Measurements from ENCODE around the gene ACTMAP.

The ACTMAP gene, protein sequence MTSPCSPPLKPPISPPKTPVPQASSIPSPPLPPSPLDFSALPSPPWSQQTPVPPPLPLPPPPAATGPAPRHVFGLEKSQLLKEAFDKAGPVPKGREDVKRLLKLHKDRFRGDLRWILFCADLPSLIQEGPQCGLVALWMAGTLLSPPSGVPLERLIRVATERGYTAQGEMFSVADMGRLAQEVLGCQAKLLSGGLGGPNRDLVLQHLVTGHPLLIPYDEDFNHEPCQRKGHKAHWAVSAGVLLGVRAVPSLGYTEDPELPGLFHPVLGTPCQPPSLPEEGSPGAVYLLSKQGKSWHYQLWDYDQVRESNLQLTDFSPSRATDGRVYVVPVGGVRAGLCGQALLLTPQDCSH

DNA sequence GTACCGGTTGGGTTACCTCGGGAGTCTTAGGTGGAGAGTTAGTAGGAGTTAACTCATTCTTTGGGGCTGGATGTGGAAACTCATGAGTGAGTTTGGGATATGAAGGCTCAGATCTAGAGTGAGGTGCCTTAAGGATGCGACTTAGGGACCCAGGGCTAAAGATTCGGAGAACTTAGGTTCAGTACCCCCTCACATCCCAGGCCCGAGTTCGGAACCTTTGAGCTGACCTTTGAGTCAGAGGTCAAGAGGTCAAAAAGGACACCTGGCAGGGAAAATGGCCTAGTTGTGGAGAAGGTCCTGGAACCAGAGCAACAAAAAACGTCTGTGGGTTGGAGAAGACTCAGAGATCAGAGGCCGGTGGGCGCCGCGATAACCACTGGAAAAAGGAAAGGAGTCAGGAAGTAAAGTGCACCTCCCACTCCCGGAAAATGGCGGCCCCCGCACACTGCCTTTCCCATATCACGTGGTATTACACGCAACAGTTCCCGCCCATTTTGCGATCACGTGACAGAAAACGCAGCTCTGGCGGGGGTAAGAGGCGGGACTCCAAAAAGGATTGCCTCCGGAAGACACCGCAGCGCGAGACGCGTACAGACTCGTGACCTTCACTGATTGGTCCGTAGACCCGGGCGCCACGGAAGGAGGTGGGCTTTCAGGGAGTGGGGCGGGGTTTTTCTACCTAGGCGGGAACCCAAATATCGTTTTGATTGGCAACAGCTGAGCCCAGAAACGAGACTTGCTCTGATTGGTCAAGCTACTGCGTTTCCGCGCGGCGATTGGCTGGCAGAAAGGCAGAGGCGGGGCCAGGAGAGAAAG is at the start of gene ACTMAP:
TSS of gene ACTMAP (minus strand) at position 420 of the 816 bp plus-strand sequence. CDS start 674 bp downstream, outside the sequence.
- Histone ChIP-seq H3K9me3 (no peaks in the 10 kb centered on the region), H3K27ac (peak within 1 kb of the TSS; percentile 87 to 92), H3K4me1 (peaks cover 0 to 55% (median 42%) of the 10 kb centered on the region in 4 donors), H3K4me3 (peak within 1 kb of the TSS; percentile 63 to 65), H3K36me3 (peaks cover 0 to 12% (median 4%) of the 10 kb centered on the region in 3 donors), H3K27me3 (no peaks in the 10 kb centered on the region)
- intact Hi-C loops (cut with DNase I; ENCODE audit: low total_unique reads), result loop anchor here (2.0 to 10.0 kb wide), 2 partner anchors 55 to 59 kb away; partner anchors contain the start of gene NUMBL
- TF ChIP-seq, protein P1, sequence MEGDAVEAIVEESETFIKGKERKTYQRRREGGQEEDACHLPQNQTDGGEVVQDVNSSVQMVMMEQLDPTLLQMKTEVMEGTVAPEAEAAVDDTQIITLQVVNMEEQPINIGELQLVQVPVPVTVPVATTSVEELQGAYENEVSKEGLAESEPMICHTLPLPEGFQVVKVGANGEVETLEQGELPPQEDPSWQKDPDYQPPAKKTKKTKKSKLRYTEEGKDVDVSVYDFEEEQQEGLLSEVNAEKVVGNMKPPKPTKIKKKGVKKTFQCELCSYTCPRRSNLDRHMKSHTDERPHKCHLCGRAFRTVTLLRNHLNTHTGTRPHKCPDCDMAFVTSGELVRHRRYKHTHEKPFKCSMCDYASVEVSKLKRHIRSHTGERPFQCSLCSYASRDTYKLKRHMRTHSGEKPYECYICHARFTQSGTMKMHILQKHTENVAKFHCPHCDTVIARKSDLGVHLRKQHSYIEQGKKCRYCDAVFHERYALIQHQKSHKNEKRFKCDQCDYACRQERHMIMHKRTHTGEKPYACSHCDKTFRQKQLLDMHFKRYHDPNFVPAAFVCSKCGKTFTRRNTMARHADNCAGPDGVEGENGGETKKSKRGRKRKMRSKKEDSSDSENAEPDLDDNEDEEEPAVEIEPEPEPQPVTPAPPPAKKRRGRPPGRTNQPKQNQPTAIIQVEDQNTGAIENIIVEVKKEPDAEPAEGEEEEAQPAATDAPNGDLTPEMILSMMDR (IDR thresholded peaks at IDR 0.05), result peak in 1 of 2 experiments; percentile 25
- DNase-seq, result peak; percentile 100

DNA sequence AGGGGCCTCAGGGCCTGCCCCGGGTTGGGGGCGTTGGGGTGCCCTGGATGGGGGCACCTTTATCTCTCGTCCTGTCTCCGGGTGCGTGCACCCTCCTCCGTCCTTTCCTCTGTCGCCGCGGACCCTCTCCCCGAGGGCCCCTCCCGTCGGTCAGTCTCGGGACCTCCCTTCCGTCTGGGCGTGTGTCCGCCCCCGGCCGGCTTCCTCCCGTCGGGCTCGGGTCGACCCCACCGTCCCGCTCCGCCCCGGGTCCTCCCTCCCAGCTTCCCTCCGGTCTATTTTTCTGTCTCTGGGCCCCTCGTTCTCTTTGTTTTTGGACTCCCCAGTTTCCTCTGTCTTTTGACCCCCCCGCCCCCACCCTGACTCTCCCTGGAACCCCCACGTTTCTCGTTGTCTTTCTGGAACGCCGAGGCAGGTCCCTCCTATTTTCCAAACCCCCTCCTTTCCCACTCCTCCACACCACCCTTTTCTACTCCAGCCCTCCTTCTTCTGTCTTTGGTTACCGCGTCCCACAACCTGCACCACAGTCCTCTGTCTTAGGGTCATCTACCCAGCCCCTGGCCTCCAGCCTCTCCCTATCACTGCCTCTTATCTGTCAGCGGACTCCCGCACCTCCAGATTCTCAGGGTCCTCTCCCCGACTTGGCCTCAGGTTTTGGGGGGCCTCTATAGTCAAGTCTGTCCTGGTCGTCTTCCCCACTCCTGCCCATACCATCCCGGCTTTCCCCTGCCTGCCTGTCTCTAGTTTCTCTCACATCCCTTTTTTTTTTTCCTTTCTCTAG is 49.5 kb upstream of the ACTMAP start:
- no peak for DNase-seq
- Histone ChIP-seq H3K4me3 (peak overlapping the region; percentile 91 to 97), H3K27me3 (no peaks in the 10 kb centered on the region), H3K36me3 (peaks cover 7 to 33% (median 10%) of the 10 kb centered on the region in 3 donors), H3K27ac (peak overlapping the region; percentile 97), H3K9me3 (no peaks in the 10 kb centered on the region), H3K4me1 (peaks cover 0 to 57% (median 52%) of the 10 kb centered on the region in 4 donors)
- intact Hi-C loops (cut with DNase I; ENCODE audit: low total_unique reads), result loop anchor here (10.0 kb wide), 1 partner anchor 45 kb away; the partner anchor contains the start of genes ACTMAP and SNRPA
- TF ChIP-seq, protein P1 (IDR thresholded peaks at IDR 0.05), result no peak

DNA sequence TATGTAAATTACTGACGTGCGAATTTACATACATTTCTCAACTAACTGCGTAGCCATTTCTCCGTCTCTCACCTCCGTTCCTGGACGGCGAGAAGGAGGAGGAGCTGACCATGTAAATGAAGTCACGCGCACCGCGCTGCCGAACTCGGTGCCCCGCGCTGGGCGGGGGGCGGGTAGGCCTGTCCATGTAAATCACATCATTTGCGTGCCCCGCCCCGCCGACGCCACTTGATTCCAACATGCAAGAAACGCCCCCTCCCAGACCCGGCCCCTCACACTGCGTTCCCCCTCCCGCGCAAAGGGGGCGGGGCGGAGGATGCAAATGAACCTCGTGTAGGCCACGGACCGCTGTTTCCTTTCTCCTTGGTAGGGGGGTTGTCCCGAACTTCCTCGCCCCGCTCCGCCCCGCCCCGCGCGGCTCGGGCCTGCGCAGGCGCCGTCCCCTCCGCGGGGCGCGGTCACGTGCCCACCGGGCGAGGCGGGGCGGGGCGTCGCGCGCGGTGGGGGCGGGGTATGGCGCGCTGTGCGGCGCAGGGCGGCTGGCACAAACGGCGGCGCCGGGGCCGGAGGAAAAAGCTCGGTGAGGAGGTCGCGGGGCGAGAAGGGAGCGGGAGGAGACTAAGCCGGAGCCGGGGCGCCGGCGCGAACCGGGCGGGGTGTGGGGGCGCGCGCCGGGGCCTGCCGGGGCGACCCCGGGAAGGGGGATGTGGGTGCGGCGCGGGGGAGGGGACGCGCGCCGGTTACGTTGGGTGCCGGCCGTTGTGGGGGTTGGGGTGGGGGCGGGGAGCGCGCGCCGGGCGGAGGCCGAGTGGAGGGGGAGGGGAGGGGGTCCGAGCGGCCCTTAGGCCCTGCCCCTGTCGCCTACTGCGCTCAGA is 48.6 kb upstream of the ACTMAP start, which contains the start of gene EGLN2:
TSS of gene EGLN2 (plus strand) at position 509 of the 875 bp plus-strand sequence. CDS start 1,382 bp downstream, outside the sequence.
- peaks cover 0 to 50% (median 44%) of the 10 kb centered on the region in 4 donors for H3K4me1 ChIP-seq
- peak within 1 kb of the TSS; percentile 91 to 97 for H3K4me3 ChIP-seq
- H3K27ac ChIP-seq, result peak within 1 kb of the TSS; percentile 97
- H3K27me3 ChIP-seq, result no peaks in the 10 kb centered on the region
- peak; percentile 100 for DNase-seq
- H3K36me3 ChIP-seq, result peaks cover 7 to 33% (median 10%) of the 10 kb centered on the region in 3 donors
- TF ChIP-seq, protein P1 (IDR thresholded peaks at IDR 0.05), result no peak
- intact Hi-C loops (cut with DNase I; ENCODE audit: low total_unique reads), result no loop called here
- H3K9me3 ChIP-seq, result no peaks in the 10 kb centered on the region

DNA sequence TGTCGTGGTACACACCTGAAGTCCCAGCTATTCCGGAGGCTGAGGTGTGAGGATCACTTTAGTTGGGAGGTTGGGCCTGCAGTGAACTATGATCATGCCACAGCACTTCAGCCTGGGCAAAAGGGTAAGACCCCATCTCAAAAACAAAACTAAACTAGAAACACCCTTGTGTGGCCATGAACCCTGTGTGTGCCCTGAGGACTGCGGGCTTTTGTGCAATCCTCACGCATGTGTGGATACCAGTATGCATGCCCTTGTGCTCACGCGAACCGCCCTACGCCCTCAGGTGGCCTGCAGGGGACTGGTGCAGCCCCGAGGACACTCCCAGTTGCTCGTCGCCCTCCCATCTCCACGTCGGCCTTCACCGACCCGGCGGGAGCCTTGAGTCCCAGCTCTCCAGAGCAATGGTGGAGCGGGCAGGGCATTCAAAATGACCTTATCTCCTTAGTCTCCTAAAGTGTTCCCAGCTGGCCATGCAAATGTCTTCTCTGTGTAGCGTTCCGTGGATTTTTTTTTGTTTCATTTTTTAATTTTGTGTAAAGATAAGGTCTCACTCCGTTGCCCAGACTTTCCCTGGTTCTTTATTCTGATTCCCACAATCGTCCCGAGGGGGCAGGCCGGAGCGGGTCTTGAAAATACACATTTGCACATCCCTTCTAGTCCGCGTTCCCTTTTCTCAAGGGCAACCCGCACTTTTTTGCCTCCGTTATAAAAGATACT is 47.8 kb upstream of the ACTMAP start:
- peaks cover 0 to 50% (median 37%) of the 10 kb centered on the region in 4 donors for H3K4me1 ChIP-seq
- intact Hi-C loops (cut with DNase I; ENCODE audit: low total_unique reads), result no loop called here
- peak overlapping the region; percentile 91 to 97 for H3K4me3 ChIP-seq
- no peaks in the 10 kb centered on the region for H3K27me3 ChIP-seq
- peak; percentile 66 to 85 for DNase-seq
- H3K27ac ChIP-seq, result peak overlapping the region; percentile 97
- H3K9me3 ChIP-seq, result no peaks in the 10 kb centered on the region
- peaks cover 7 to 30% (median 10%) of the 10 kb centered on the region in 3 donors for H3K36me3 ChIP-seq
- TF ChIP-seq, protein P1 (IDR thresholded peaks at IDR 0.05), result peak; percentile 38 to 66
